A549 treated with Hydrocortisone at 1 μM for 4 hours (cell line): ENCODE data around the gene POLR3GL. TPM values are rescaled to one million over a fixed set of nuclear protein-coding genes. Genes with fewer than 3 reads are reported as not detected.

Experiments
- total RNA-seq: library from RNA; stranded (reverse); fragments of 200-300 nt; extraction: Qiagen RNA extraction; gene quantifications from 5 replicates; pipeline ENCODE4 v1.2.3, GENCODE V29; 2022

Gene POLR3GL
- total RNA-seq, result 11.1 to 13.3 TPM (median 12.1 TPM) in 5 replicates

GRCh38 chr1:145964328-145965118 is at the start of gene POLR3GL, which contains the start of gene ANKRD34A:
POLR3GL (plus strand) TSS chr1:145964690; CDS start chr1:145974866, 10,176 bp downstream.
ANKRD34A (minus strand) TSS chr1:145964575; CDS start chr1:145961759, 2,816 bp downstream.

GRCh38 chr1:145918144-145918991 is 46.1 kb upstream of the POLR3GL start, which contains the start of gene PEX11B:
PEX11B (minus strand) TSS chr1:145918717; CDS start chr1:145918688, 29 bp downstream.

DNA sequence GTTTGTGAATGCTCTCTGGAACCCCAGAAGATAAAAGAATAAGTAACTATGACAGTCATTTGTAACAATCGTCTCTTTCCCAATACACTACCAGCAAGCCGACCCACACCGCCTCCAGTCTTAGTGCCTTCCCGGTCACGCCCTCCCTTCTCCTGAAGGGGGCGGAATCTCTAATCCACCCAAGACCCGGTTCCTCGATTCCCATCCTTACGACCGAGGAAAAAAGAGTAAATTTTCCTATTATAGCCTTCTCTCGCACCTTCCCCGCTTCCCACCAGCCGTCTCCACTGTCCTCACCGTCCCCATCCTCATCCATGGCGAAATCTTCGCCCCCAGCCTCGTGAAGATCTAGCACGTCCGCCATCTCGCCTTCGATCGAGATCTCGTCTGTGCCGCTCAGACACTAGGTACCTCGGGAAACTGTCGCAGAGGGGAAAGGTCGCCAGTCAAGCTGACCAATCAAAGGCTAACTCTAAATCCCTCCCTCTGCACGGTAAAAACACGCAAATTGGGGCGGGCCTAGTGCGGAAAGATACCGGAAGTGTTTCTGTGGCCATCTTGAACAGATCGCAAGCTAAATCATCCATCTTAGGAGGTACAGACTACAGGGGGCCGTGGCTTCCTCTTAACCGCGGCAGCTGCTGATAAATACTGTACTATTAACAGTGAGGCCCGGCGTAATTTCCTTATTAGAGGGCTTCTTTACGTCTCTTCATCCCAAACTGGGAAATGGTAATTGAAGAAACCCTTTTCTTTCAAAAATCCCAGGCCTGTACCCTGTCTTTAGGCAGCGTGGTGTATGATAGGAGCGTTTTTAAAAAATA is 37.2 kb upstream of the POLR3GL start, which contains the start of gene RBM8A:
Gene RBM8A (minus strand): TSS at position 422 of the 824 bp plus-strand sequence. CDS start 58 bp downstream, at position 364.

DNA sequence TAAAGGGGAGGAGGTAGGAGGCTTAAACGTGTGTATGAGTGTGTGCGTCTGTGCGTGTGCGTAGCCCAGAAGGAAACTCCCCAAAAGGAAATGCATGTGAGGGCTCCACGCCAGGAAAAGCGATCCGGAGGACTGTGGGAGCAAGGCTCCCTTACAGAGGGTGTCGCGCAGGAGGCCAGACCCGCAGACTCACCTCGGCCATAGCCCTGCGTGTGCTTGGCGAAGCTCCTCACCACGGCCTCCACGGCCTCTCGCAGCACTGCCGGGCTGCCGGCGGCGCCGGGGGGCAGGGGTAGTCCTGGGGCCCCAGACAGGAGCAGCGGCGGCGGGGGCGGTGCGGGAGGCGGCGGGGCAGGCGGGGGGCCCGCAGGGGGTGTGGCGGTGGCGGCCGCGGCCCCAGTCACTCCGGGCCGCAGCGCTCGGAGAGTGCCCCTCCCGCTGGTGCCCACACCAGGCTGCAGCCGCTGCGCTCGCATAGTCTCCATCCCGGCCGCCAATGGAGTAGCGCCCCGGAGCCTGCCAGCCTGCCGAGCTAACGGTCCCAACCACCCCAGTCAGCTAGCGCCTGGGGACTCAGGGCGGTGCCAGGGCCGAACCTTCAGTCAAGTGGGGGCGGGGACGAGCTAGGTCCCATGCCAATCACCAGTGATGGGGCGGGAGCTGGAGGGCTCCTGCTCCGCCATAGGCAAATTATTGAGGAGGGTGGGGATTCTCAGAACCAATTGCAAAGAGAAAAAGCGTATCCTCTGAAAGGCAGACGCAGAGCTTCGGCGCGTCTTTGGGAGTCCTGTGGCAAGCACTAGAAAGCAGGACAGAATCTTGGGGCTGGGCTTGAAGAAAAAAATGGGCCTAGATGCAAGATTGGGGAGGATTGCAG is 6.8 kb upstream of the POLR3GL start, which contains the start of gene LIX1L:
Gene LIX1L (minus strand): TSS at position 575 of the 877 bp plus-strand sequence. CDS start 90 bp downstream, at position 485.

DNA sequence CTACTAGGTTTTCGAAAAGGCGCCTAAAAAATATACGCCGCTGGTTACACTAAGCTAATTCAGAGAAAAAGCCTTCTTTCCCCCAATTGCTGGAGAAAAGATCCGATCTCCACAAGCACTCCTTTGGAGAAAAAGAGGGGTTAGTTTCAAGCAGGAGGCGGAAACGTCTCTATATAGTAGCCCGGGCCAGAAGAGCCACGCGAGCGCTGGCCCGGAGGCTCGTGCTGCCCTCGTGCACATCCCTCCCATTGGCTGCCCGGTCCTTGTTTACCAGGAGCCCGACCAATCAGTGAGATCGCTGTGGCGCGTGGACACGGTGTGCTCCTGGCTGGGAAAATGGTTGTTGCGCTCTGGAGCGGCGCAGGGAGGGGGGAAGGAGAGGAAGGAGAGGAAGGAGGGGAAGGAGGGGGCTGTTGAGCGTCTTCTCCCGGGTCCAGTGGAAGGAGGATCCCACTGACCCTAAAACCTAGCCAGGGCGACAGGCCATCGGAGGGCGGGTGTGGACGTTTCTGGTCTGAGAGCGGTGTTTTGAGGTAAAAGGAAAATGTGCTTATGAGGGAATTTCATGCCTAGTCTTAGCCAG is 32.0 kb downstream of the POLR3GL start, which contains the start of gene TXNIP:
Gene TXNIP (minus strand): TSS at position 147 of the 583 bp plus-strand sequence. CDS start 313 bp downstream, outside the sequence.

GRCh38 chr1:146021622-146022402 is 57.3 kb downstream of the POLR3GL start, which contains the start of gene HJV:
HJV (minus strand) TSS chr1:146021735; CDS start chr1:146020231, 1,504 bp downstream.

Other genes with a start within 250 kb of the POLR3GL start
- 0.08 TPM in 1 of 5 replicates, not detected in the others for gene CD160, start 245.2 kb upstream of the POLR3GL start, total RNA-seq
- 11.2 to 13.9 TPM (median 13.5 TPM) in 5 replicates for gene RNF115, start 140.6 kb upstream of the POLR3GL start, total RNA-seq
- gene POLR3C, start 140.5 kb upstream of the POLR3GL start, total RNA-seq, result 34.7 to 43.8 TPM (median 38.0 TPM) in 5 replicates
- gene NUDT17, start 119.1 kb upstream of the POLR3GL start, total RNA-seq, result 6.5 to 8.0 TPM (median 7.1 TPM) in 5 replicates
- 38.1 to 48.3 TPM (median 41.7 TPM) in 5 replicates for gene PIAS3, start 105.6 kb upstream of the POLR3GL start, total RNA-seq
- 0.03 to 0.08 TPM (median 0.05 TPM) in 5 replicates for gene ANKRD35, start 78.8 kb upstream of the POLR3GL start, total RNA-seq
- gene ITGA10, start 54.6 kb upstream of the POLR3GL start, total RNA-seq, result 1.4 to 2.1 TPM (median 2.0 TPM) in 5 replicates
- 32.2 to 39.7 TPM (median 37.6 TPM) in 5 replicates for gene PEX11B, start 46.0 kb upstream of the POLR3GL start, total RNA-seq
- gene RBM8A, start 37.2 kb upstream of the POLR3GL start, total RNA-seq, result 218 to 249 TPM (median 223 TPM) in 5 replicates
- gene LIX1L, start 6.7 kb upstream of the POLR3GL start, total RNA-seq, result 11.1 to 17.0 TPM (median 12.6 TPM) in 5 replicates
- 0.18 to 0.53 TPM (median 0.27 TPM) in 5 replicates for gene ANKRD34A, start 115 bp upstream of the POLR3GL start, total RNA-seq
- gene TXNIP, start 31.9 kb downstream of the POLR3GL start, total RNA-seq, result 0.21 to 0.56 TPM (median 0.50 TPM) in 5 replicates
- not detected in 5 replicates for gene HJV, start 57.0 kb downstream of the POLR3GL start, total RNA-seq
- 0.86 to 1.3 TPM (median 1.1 TPM) in 5 replicates for gene NBPF10, start 180.1 kb downstream of the POLR3GL start, total RNA-seq